Activated naive CD8-positive, alpha-beta T cell treated with anti-CD3 and anti-CD28 coated beads, Interleukin-2, amount 10 ng/mL, durations not matched to agents 7 days and 5 days (primary cell): ENCODE results near the gene CLDN10. TPM values are rescaled to one million over a fixed set of nuclear protein-coding genes. Genes with fewer than 3 reads are reported as not detected.

ENCODE experiments used
- ATAC-seq: fragments of 150-1000 bp; cut with Tn5 transposase; one replicate; pipeline ENCODE4 v1.10.0; 2021; ENCODE audit warnings: low read depth, moderate library complexity
- POLR2A ChIA-PET: fragments of 350-600 bp; sonication (Branson Sonifier 250); formaldehyde crosslinking; loops from one replicate; lab custom pipeline; 2021; ENCODE audit warnings: antibody characterized with exemption; lab: Charles Lee
- DNase-seq: peaks from one replicate; pipeline ENCODE4 v3.0.0; 2021
- H3K27ac Mint-ChIP-seq: one replicate; pipeline ENCODE4 v1.8.0; 2022; ENCODE audit warnings: mild to moderate bottlenecking, mixed read lengths
- H3K27me3 Mint-ChIP-seq: one replicate; pipeline ENCODE4 v1.8.0; 2022; ENCODE audit warnings: mild to moderate bottlenecking, moderate library complexity, mixed read lengths
- H3K36me3 Mint-ChIP-seq: one replicate; pipeline ENCODE4 v1.8.0; 2021; ENCODE audit warnings: mild to moderate bottlenecking, mixed read lengths
- H3K4me1 Mint-ChIP-seq: one replicate; pipeline ENCODE4 v1.8.0; 2021; ENCODE audit warnings: mixed read lengths
- H3K4me3 Mint-ChIP-seq: one replicate; pipeline ENCODE4 v1.8.0; 2022; ENCODE audit warnings: mild to moderate bottlenecking, moderate library complexity, mixed read lengths
- H3K9me3 Mint-ChIP-seq: one replicate; pipeline ENCODE4 v1.8.0; 2021; ENCODE audit warnings: mixed read lengths
- total RNA-seq, 2 experiments: library from RNA; stranded (reverse); gene quantifications; one replicate each; pipeline ENCODE4 v1.2.3, GENCODE V29; 2021

The CLDN10 gene
- total RNA-seq, 2 experiments from 2014 or later: not detected

DNA sequence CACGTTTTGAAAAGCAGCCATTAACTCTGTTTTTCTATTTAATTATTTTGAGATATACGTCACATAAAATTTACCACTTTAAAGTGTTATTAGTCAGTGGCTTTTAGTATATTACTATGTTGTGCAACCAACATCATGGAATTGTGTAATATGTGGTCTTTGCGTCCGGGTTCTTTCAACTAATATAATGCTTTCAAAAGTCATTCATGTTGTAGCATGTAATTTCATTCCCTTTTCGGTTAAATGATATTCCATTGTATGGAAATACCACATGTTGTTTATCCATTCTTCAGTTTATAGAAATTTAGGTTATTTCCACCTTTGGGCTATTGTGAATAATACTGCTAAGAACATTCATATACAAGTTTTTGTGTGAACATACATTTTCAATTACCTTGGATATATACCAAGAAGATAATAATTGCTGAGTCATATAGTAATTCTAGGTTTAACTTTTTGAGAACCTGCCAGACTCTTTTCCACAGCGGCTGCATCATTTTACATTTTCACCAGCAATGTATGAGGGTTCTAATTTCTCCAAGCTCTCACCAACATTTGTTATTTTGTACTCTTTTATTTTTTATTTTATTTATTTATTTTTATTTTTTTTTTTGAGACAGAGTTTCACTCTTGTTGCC, 28.1 kb upstream of the CLDN10 start:
- ATAC-seq: no peak
- Mint-ChIP-seq H3K27ac (no peak overlapping the region), H3K9me3 (no peaks in the 10 kb centered on the region), H3K4me3 (no peak overlapping the region), H3K4me1 (no peaks in the 10 kb centered on the region), H3K27me3 (peaks cover 7% of the 10 kb centered on the region), H3K36me3 (no peaks in the 10 kb centered on the region)
- POLR2A ChIA-PET: no interaction called here
- no peak for DNase-seq

DNA sequence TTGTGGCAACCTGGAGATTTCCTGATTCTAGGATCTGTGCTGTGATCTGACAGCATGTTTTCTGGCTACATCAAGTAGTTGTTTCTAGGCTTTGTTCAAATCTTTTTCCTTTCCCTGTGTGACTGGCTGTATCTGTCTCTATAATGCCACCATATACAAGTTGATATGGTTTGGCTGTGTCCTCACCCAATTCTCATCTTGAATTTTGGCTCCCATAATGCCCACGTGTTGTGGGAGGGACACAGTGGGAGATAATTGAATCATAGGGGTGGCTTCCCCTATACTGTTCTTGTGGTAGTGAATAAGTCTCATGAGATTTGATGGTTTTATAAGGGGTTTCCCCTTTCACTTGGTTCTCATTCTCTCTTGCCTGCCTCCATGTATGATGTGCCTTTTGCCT, 24.6 kb upstream of the CLDN10 start:
- ATAC-seq: no peak
- H3K36me3 Mint-ChIP-seq: no peaks in the 10 kb centered on the region
- no peaks in the 10 kb centered on the region for H3K4me1 Mint-ChIP-seq
- H3K27ac Mint-ChIP-seq: no peak overlapping the region
- POLR2A ChIA-PET: no interaction called here
- DNase-seq: no peak
- H3K9me3 Mint-ChIP-seq: no peaks in the 10 kb centered on the region
- H3K27me3 Mint-ChIP-seq: peaks cover 7% of the 10 kb centered on the region
- H3K4me3 Mint-ChIP-seq: no peak overlapping the region

DNA sequence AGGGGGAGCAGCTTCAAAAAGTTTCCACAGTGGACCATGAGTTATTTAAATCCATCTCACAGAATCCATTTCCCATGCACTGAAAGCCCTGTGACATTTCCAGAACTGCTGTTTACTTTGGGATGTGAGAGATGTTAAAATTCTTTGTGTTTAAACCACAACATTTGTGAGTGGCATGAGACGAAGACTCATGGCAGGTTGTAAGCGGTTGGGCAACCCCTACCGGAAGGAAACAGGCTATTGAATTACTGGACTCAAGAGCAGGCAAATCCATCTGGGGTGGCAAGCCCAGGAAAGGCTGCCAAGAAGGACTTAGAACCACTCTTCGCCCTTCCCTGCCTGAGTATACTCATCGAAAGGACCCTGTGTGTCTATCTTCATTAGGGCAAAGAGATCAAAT, 22.3 kb upstream of the CLDN10 start:
- Mint-ChIP-seq H3K4me1 (no peaks in the 10 kb centered on the region), H3K27me3 (peaks cover 20% of the 10 kb centered on the region), H3K36me3 (no peaks in the 10 kb centered on the region), H3K27ac (no peak overlapping the region), H3K9me3 (no peaks in the 10 kb centered on the region), H3K4me3 (no peak overlapping the region)
- POLR2A ChIA-PET: no interaction called here
- ATAC-seq (no peak), DNase-seq (no peak)

- ATAC-seq: no peak
- Mint-ChIP-seq H3K9me3 (no peaks in the 10 kb centered on the region), H3K4me3 (no peak overlapping the region), H3K27ac (no peak overlapping the region), H3K36me3 (no peaks in the 10 kb centered on the region), H3K4me1 (no peaks in the 10 kb centered on the region), H3K27me3 (peaks cover 26% of the 10 kb centered on the region)
- POLR2A ChIA-PET: no interaction called here
- DNase-seq: no peak
Measured at GRCh38 chr13:95533545-95534160, 18.9 kb upstream of the CLDN10 start.

DNA sequence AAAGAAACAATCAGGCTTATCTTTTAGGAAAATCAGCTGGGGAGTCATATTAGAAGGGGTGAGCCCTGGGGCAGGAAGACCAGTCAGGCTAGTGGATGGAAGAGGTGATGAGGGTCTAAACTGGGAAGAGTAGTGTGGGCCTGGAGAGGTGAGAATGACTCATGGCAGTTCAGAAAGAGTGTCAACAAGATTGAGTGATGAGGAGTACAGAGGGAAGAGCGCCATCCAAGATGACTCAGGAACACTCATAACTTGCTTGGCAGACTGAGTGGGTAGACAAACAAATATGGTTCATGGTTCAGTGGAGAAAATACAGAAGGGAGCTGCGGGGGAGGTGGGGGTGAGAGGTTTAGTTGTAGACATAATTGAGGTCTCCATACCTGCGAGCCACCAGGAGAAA, 17.3 kb upstream of the CLDN10 start:
- H3K4me3 Mint-ChIP-seq: no peak overlapping the region
- peaks cover 21% of the 10 kb centered on the region for H3K27me3 Mint-ChIP-seq
- no peaks in the 10 kb centered on the region for H3K4me1 Mint-ChIP-seq
- DNase-seq (no peak), ATAC-seq (no peak)
- H3K9me3 Mint-ChIP-seq: no peaks in the 10 kb centered on the region
- POLR2A ChIA-PET: no interaction called here
- no peaks in the 10 kb centered on the region for H3K36me3 Mint-ChIP-seq
- H3K27ac Mint-ChIP-seq: no peak overlapping the region

DNA sequence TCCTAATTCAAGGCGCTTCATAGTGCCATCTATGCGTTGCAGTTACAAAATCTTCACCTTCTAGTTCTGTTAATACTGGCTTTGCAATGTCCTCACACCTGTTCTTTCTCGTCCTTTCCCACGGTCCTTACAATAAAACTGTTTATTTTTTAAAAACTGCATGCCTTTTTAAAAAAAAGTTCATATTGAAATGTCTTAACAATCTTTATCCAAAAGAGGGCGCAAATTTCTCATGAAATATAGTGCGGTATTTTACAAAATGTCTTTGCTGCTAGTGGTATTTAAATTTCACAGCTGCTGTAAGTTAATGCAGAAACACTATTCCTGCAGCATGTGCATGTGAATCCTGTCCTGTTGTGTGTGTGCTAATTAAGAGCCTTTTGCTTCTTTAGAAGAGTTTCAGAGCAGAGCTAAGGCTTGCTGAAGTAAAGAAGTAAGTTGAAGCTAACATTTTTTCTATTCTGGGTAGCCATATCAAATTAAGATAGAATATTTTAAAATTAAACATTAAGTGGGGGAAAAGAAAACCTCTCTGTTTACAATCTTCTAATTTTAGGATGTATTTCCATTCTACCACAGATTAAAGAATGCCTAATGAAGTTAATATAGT, 15.8 kb upstream of the CLDN10 start:
- Mint-ChIP-seq H3K27me3 (peaks cover 23% of the 10 kb centered on the region), H3K4me1 (no peaks in the 10 kb centered on the region), H3K4me3 (no peak overlapping the region), H3K27ac (no peak overlapping the region), H3K36me3 (no peaks in the 10 kb centered on the region), H3K9me3 (no peaks in the 10 kb centered on the region)
- no peak for DNase-seq
- POLR2A ChIA-PET: no interaction called here
- no peak for ATAC-seq

DNA sequence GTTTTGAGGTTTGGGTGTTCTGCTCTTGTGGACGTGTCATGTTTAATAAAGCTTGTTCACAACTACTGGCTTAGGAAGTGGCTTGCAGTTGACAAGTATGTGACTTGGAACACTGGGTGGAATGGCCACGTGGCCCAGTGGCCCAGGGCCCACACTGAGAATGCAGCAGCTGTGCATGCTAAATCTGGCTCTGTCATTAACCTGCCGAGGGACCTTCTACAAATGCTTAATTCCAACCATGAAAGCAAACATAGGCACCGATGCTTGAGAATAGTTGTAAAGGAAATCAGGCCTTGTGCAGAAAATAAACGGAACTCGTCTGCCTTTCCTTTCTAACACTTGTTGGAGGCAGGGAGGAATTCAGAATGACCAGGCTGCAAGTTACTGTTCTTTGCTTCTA, 11.6 kb upstream of the CLDN10 start:
- POLR2A ChIA-PET: no interaction called here
- no peaks in the 10 kb centered on the region for H3K4me1 Mint-ChIP-seq
- ATAC-seq (no peak), DNase-seq (no peak)
- no peak overlapping the region for H3K27ac Mint-ChIP-seq
- no peaks in the 10 kb centered on the region for H3K9me3 Mint-ChIP-seq
- no peak overlapping the region for H3K4me3 Mint-ChIP-seq
- no peaks in the 10 kb centered on the region for H3K36me3 Mint-ChIP-seq
- peaks cover 9% of the 10 kb centered on the region for H3K27me3 Mint-ChIP-seq

DNA sequence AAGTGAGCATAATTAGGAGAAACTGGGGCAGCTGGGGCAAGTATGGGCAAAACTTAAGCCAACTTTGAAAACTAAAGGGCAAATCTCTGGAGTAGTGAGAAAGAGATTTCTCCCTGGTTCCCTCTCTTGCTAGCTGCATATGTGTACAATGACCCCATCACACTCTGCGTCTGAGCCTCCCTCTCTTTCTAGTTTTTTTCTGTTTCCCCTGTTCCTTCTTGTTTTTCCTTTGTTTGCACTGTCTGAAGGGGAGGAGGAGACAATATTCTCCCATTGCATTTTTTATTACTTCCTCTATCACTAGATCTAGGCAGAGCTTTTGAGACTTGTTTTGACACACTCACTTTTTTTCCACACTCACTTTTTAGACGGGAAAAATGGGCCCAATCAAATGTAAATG, 11.2 kb upstream of the CLDN10 start:
- H3K27ac Mint-ChIP-seq: no peak overlapping the region
- DNase-seq (no peak), ATAC-seq (no peak)
- no peaks in the 10 kb centered on the region for H3K9me3 Mint-ChIP-seq
- H3K36me3 Mint-ChIP-seq: no peaks in the 10 kb centered on the region
- H3K27me3 Mint-ChIP-seq: peaks cover 9% of the 10 kb centered on the region
- H3K4me1 Mint-ChIP-seq: no peaks in the 10 kb centered on the region
- H3K4me3 Mint-ChIP-seq: no peak overlapping the region
- POLR2A ChIA-PET: no interaction called here

DNA sequence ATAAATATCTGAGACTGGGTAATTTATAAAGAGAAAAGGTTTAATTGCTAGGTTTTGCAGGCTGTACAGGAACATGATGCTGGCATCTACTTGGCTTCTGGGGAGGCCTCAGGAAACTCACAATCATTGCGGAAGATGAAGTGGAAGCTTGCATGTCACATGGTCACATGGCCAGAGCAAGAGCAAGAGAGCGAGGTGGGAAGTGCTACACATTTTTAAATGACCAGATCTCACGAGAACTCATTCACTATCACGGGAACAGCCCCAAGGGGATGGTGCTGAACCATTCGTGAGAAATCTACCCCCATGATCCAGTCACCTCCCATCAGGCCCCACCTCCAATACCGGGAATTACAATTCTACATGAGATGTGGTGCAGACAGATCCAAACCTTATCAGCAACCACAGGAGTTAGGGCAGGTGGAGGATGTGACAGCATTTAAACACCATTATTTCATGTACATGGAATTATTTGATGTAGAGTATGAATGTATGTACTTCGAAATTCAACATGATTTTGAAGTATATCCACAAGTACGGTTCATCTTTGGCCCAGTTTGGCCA, 10.5 kb upstream of the CLDN10 start:
- no peak for ATAC-seq
- no peaks in the 10 kb centered on the region for H3K9me3 Mint-ChIP-seq
- no peaks in the 10 kb centered on the region for H3K4me1 Mint-ChIP-seq
- H3K4me3 Mint-ChIP-seq: no peak overlapping the region
- no peak overlapping the region for H3K27ac Mint-ChIP-seq
- H3K27me3 Mint-ChIP-seq: peaks cover 9% of the 10 kb centered on the region
- POLR2A ChIA-PET: no interaction called here
- DNase-seq: no peak
- no peaks in the 10 kb centered on the region for H3K36me3 Mint-ChIP-seq

GRCh38 chr13:95544293-95544692, 8.2 kb upstream of the CLDN10 start:
- no peak for DNase-seq
- no peaks in the 10 kb centered on the region for H3K4me1 Mint-ChIP-seq
- H3K36me3 Mint-ChIP-seq: no peaks in the 10 kb centered on the region
- peaks cover 17% of the 10 kb centered on the region for H3K27me3 Mint-ChIP-seq
- no peak overlapping the region for H3K27ac Mint-ChIP-seq
- ATAC-seq: no peak
- no peak overlapping the region for H3K4me3 Mint-ChIP-seq
- POLR2A ChIA-PET: no interaction called here
- no peaks in the 10 kb centered on the region for H3K9me3 Mint-ChIP-seq

- Mint-ChIP-seq H3K27ac (no peak overlapping the region), H3K4me3 (no peak overlapping the region), H3K36me3 (no peaks in the 10 kb centered on the region), H3K27me3 (peaks cover 36% of the 10 kb centered on the region), H3K9me3 (no peaks in the 10 kb centered on the region), H3K4me1 (no peaks in the 10 kb centered on the region)
- POLR2A ChIA-PET: no interaction called here
- DNase-seq: no peak
- ATAC-seq: no peak
Measured at GRCh38 chr13:95546919-95547318, 5.6 kb upstream of the CLDN10 start.

GRCh38 chr13:95547531-95548167, 4.9 kb upstream of the CLDN10 start:
- H3K9me3 Mint-ChIP-seq: no peaks in the 10 kb centered on the region
- H3K27ac Mint-ChIP-seq: no peak overlapping the region
- H3K27me3 Mint-ChIP-seq: peaks cover 37% of the 10 kb centered on the region
- H3K4me1 Mint-ChIP-seq: no peaks in the 10 kb centered on the region
- no peak for ATAC-seq
- no peak overlapping the region for H3K4me3 Mint-ChIP-seq
- no peaks in the 10 kb centered on the region for H3K36me3 Mint-ChIP-seq
- POLR2A ChIA-PET: no interaction called here
- no peak for DNase-seq

DNA sequence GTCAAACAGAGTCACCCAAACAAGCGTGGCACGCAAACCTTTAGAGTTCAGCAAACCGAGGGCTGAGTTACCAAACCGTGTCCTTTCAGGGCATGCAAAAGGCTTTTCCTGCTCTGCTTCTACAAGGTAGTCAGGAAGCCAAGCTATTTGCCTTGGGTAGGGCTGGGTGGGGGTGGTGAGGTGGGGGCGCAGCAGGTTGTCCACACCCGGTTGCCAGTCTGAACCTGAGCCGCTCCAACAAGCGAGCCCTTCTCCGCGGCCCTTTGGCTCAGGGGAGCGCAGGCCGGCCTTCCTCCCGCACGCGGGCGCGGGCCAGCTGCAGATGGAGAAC, 347 bp upstream of the CLDN10 start:
- no peak overlapping the region for H3K4me3 Mint-ChIP-seq
- POLR2A ChIA-PET: no interaction called here

More for the DNA sequence above, 347 bp upstream of the CLDN10 start:
- peaks cover 67% of the 10 kb centered on the region for H3K27me3 Mint-ChIP-seq
- H3K4me1 Mint-ChIP-seq: peaks cover 2% of the 10 kb centered on the region
- no peak overlapping the region for H3K27ac Mint-ChIP-seq
- ATAC-seq (no peak), DNase-seq (no peak)
- H3K36me3 Mint-ChIP-seq: no peaks in the 10 kb centered on the region
- no peaks in the 10 kb centered on the region for H3K9me3 Mint-ChIP-seq
